GM12891 (cell line): ENCODE data around the gene CCDC47.
A peak's percentile ranks its signal among the peaks of the same experiment; 100 is the strongest.

Experiments used
- POLR2A ChIP-seq: IDR thresholded peaks from 2 replicates; pipeline ENCODE4 v1.6.1; 2011; ENCODE audit warnings: low read depth, low read length, control low read depth
- POLR2AphosphoS5 ChIP-seq: IDR thresholded peaks from 2 replicates; pipeline ENCODE4 v1.6.1; 2011; ENCODE audit warnings: low read depth, low read length, control low read depth
- TAF1 ChIP-seq: IDR thresholded peaks from 2 replicates; pipeline ENCODE4 v1.6.1; 2011; ENCODE audit warnings: low read depth, low read length, control low read depth

- no peak for TF ChIP-seq POLR2AphosphoS5
- TF ChIP-seq POLR2A = 0 out of 2 replicates have a peak, but pooled peaks have one; percentile 20
- TF ChIP-seq TAF1 = no peak
Measured at GRCh38 chr17:63701868-63702720, 71.3 kb downstream of the CCDC47 start.
